Neural cell (in vitro differentiated cells): ENCODE measurements around the gene FN1.

ENCODE experiments used
- EP300 ChIP-seq: fragments of 450-650 bp; conservative IDR thresholded peaks from 2 replicates; pipeline ENCODE4 v1.6.1; 2014; ENCODE audit warnings: antibody characterized with exemption, mild to moderate bottlenecking, moderate library complexity; ENCODE audit not compliant: poor library complexity, severe bottlenecking
- EZH2 ChIP-seq: fragments of 200-600, 300-800 bp; shearing (Covaris generic), sonication (generic); IDR thresholded peaks from 2 replicates; pipeline ENCODE4 v1.6.1; 2014; ENCODE audit warnings: antibody characterized with exemption, low read length, borderline replicate concordance, mild to moderate bottlenecking; ENCODE audit not compliant: insufficient read depth, poor library complexity, severe bottlenecking
- POLR2AphosphoS5 ChIP-seq: IDR thresholded peaks from 2 replicates; pipeline ENCODE4 v1.6.1; 2012
- SMC3 ChIP-seq: fragments of 450-650 bp; conservative IDR thresholded peaks from 2 replicates; pipeline ENCODE4 v1.6.1; 2014; ENCODE audit warnings: antibody characterized with exemption, mild to moderate bottlenecking, moderate library complexity; ENCODE audit not compliant: poor library complexity
- TAF1 ChIP-seq: IDR thresholded peaks from 2 replicates; pipeline ENCODE4 v1.6.1; 2012; ENCODE audit warnings: low read depth
- TF ChIP-seq, protein P1 (sequence below): fragments of 450-650 bp; IDR thresholded peaks from 2 replicates; pipeline ENCODE4 v1.5.1; 2014; ENCODE audit warnings: antibody characterized with exemption, mild to moderate bottlenecking, moderate library complexity; ENCODE audit not compliant: poor library complexity, severe bottlenecking

DNA sequence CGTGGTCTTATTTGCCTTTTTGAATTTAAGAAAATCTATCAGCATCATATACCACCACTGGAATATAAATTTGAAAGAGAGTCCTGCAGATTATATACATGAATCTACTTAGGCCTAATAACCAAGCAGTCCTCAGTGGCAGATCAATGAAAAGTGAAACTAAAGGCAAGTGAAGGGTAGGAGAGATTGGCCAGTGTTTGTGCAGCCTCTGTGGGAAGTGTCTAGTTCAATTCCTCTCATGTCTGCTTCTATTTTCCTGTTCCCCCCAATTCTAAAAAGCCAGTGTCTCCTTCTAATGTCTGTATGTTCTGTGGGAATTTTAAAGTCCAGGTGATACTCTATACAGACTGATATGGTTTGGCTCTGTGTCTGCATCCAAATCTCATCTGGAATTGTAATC is 61.9 kb downstream of the FN1 start:
- TF ChIP-seq TAF1 (no peak), SMC3 (no peak), POLR2AphosphoS5 (no peak), EZH2 (no peak), EP300 (no peak)
- TF ChIP-seq, protein P1, sequence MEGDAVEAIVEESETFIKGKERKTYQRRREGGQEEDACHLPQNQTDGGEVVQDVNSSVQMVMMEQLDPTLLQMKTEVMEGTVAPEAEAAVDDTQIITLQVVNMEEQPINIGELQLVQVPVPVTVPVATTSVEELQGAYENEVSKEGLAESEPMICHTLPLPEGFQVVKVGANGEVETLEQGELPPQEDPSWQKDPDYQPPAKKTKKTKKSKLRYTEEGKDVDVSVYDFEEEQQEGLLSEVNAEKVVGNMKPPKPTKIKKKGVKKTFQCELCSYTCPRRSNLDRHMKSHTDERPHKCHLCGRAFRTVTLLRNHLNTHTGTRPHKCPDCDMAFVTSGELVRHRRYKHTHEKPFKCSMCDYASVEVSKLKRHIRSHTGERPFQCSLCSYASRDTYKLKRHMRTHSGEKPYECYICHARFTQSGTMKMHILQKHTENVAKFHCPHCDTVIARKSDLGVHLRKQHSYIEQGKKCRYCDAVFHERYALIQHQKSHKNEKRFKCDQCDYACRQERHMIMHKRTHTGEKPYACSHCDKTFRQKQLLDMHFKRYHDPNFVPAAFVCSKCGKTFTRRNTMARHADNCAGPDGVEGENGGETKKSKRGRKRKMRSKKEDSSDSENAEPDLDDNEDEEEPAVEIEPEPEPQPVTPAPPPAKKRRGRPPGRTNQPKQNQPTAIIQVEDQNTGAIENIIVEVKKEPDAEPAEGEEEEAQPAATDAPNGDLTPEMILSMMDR: no peak
